ENCODE measurements around the gene HSD17B10. TPM values are rescaled to one million over a fixed set of nuclear protein-coding genes. Genes with fewer than 3 reads are reported as not detected.
"Not testable (repeated sequence)": the region's sequence is repeated elsewhere in the genome, so short reads cannot be mapped to it uniquely, and the experiment has no call there.

The HSD17B10 gene
- polyA plus RNA-seq, 2 donors: 55.6 to 151 TPM

DNA sequence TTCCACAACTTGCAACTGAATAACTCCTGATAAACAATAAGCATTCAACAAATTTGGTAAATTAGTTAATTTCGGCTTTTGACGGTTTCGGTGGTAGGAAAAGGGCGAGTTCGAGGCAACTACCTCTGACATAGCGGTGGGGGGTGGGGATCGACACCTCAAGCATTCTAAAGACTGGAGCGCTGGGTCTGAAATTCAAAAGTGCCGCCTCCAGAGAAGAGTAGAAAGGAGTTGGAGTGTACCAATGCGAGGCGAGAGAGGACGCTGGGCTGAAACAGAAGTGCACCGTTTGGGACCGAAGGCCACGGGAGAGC, 12.4 kb downstream of the HSD17B10 start:
- Histone ChIP-seq H3K4me3 (ENCODE audit: low read depth in 1 of 2, low read length in 2 of 2) (peak overlapping the region; percentile 74 to 87), H3K4me1 (ENCODE audit: control insufficient read depth in 2 of 2, insufficient read depth in 2 of 2, low read length in 1 of 2) (peaks cover 0 to 3% of the 10 kb centered on the region in 2 donors), H3K27ac (ENCODE audit: low read depth in 2 of 2, low read length in 1 of 2) (peak overlapping the region; percentile 92 to 96), H3K27me3 (ENCODE audit: control insufficient read depth in 1 of 2, insufficient read depth in 2 of 2, low read length in 2 of 2) (no peaks in the 10 kb centered on the region), H3K9me3 (ENCODE audit: control insufficient read depth in 2 of 2, insufficient read depth in 1 of 2, low read depth in 1 of 2, low read length in 1 of 2) (no peaks in the 10 kb centered on the region), H3K36me3 (ENCODE audit: control insufficient read depth in 2 of 2, insufficient read depth in 2 of 2, low read length in 1 of 2) (no peaks in the 10 kb centered on the region)
- 0 to 2% methylated on average over 15 of the region's 15 CpGs for WGBS, 2 donors

DNA sequence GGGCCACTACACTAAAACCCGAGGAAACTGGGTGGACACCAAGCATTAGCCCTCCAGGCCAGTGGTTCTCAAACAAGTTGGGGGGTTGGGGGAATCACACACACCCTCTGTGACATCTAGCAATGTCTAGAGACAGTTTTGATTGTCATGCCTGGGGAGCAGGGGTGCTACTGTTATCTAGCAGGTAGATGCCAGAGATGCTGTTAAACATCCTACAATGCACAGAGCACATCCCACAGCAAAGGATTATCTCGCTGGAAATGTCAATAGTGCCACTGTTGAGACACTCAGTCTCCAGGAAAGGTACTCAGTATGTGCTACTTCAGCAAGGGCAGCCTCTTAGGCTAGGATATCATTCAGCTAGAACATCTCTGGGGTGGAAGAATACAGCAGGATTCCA, 13.0 kb downstream of the HSD17B10 start:
- 13 to 25% methylated on average over 2 of the region's 2 CpGs for WGBS, 2 donors
- Histone ChIP-seq H3K27me3 (ENCODE audit: control insufficient read depth in 1 of 2, insufficient read depth in 2 of 2, low read length in 2 of 2) (no peaks in the 10 kb centered on the region), H3K4me3 (ENCODE audit: low read depth in 1 of 2, low read length in 2 of 2) (peak overlapping the region in 1 of 2 donors; percentile 87), H3K9me3 (ENCODE audit: control insufficient read depth in 2 of 2, insufficient read depth in 1 of 2, low read depth in 1 of 2, low read length in 1 of 2) (no peaks in the 10 kb centered on the region), H3K27ac (ENCODE audit: low read depth in 2 of 2, low read length in 1 of 2) (no peak overlapping the region), H3K4me1 (ENCODE audit: control insufficient read depth in 2 of 2, insufficient read depth in 2 of 2, low read length in 1 of 2) (peaks cover 0 to 3% of the 10 kb centered on the region in 2 donors), H3K36me3 (ENCODE audit: control insufficient read depth in 2 of 2, insufficient read depth in 2 of 2, low read length in 1 of 2) (no peaks in the 10 kb centered on the region)

DNA sequence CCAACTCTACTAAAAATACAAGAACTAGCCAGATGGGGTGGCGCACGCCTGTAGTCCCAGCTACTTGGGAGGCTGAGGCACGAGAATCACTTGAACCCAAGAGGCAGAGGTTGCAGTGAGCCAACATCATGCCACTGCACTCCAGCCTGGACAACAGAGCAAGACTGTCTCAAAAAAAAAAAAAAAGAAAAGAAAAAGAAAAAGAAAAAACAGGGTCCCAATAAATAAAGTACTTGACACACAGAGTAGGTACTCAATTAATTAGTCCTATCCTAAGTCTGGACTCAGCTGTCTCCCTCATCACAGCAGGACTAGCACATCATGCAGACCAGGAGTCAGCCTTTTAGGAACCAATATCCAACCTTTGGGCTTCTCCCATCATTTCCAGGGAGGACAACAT, 13.8 kb downstream of the HSD17B10 start:
- not testable (repeated sequence) for H3K9me3 ChIP-seq (ENCODE audit: control insufficient read depth in 2 of 2, insufficient read depth in 1 of 2, low read depth in 1 of 2, low read length in 1 of 2); H3K4me3 ChIP-seq (ENCODE audit: low read depth in 1 of 2, low read length in 2 of 2); H3K36me3 ChIP-seq (ENCODE audit: control insufficient read depth in 2 of 2, insufficient read depth in 2 of 2, low read length in 1 of 2); H3K27ac ChIP-seq (ENCODE audit: low read depth in 2 of 2, low read length in 1 of 2); H3K27me3 ChIP-seq (ENCODE audit: control insufficient read depth in 1 of 2, insufficient read depth in 2 of 2, low read length in 2 of 2); H3K4me1 ChIP-seq (ENCODE audit: control insufficient read depth in 2 of 2, insufficient read depth in 2 of 2, low read length in 1 of 2)
- 94 to 95% methylated on average over 3 of the region's 3 CpGs for WGBS, 2 donors

DNA sequence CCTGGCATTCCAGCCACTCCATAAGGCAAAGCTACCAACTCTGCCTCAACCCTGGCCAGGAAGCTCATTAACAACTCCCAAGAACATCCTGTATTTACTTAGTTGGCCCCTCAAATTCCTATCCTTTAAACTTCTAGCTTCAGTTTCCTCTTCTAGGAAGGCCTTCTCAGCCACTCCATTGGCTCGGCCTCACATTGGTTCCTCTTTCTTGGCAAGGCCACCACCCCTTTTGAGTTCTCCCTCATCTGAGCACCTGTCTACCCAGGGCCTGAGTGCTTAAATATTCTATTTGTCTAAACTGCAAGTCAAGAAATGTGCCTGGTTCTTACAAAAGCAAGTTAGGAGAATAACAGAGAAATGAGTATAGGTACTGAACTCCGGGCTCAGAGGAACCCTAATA, 21.7 kb downstream of the HSD17B10 start:
- Histone ChIP-seq H3K4me1 (ENCODE audit: control insufficient read depth in 2 of 2, insufficient read depth in 2 of 2, low read length in 1 of 2) (no peaks in the 10 kb centered on the region), H3K4me3 (ENCODE audit: low read depth in 1 of 2, low read length in 2 of 2) (no peak overlapping the region), H3K27ac (ENCODE audit: low read depth in 2 of 2, low read length in 1 of 2) (no peak overlapping the region), H3K9me3 (ENCODE audit: control insufficient read depth in 2 of 2, insufficient read depth in 1 of 2, low read depth in 1 of 2, low read length in 1 of 2) (no peaks in the 10 kb centered on the region), H3K36me3 (ENCODE audit: control insufficient read depth in 2 of 2, insufficient read depth in 2 of 2, low read length in 1 of 2) (peaks cover 13 to 23% of the 10 kb centered on the region in 2 donors), H3K27me3 (ENCODE audit: control insufficient read depth in 1 of 2, insufficient read depth in 2 of 2, low read length in 2 of 2) (no peaks in the 10 kb centered on the region)
- WGBS, 2 donors: 90 to 98% methylated on average over 2 of the region's 2 CpGs

DNA sequence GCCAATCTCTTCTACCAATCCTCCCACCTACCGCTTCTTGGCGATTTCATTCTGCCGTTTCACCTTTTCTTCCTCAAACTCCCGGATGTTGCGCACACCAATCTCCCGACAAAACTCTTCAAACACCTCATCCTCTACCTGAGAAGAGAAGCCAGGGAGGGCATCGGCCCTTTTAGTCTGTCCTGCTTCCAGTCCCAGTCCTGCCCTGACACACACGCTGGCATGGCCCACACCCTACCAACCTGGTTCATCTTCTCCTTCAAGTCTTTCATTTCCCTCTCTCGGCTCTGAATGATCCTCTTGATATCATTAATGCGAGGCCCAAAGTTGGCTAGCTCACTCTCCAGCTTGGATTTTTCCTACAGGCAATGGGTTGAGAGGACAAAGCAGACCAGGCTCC, 30.6 kb downstream of the HSD17B10 start:
- Histone ChIP-seq H3K4me3 (ENCODE audit: low read depth in 1 of 2, low read length in 2 of 2) (no peak overlapping the region), H3K9me3 (ENCODE audit: control insufficient read depth in 2 of 2, insufficient read depth in 1 of 2, low read depth in 1 of 2, low read length in 1 of 2) (no peaks in the 10 kb centered on the region), H3K4me1 (ENCODE audit: control insufficient read depth in 2 of 2, insufficient read depth in 2 of 2, low read length in 1 of 2) (no peaks in the 10 kb centered on the region), H3K27ac (ENCODE audit: low read depth in 2 of 2, low read length in 1 of 2) (no peak overlapping the region), H3K36me3 (ENCODE audit: control insufficient read depth in 2 of 2, insufficient read depth in 2 of 2, low read length in 1 of 2) (peaks cover 10 to 18% of the 10 kb centered on the region in 2 donors), H3K27me3 (ENCODE audit: control insufficient read depth in 1 of 2, insufficient read depth in 2 of 2, low read length in 2 of 2) (no peaks in the 10 kb centered on the region)
- 89 to 95% methylated on average over 10 of the region's 10 CpGs for WGBS, 2 donors

DNA sequence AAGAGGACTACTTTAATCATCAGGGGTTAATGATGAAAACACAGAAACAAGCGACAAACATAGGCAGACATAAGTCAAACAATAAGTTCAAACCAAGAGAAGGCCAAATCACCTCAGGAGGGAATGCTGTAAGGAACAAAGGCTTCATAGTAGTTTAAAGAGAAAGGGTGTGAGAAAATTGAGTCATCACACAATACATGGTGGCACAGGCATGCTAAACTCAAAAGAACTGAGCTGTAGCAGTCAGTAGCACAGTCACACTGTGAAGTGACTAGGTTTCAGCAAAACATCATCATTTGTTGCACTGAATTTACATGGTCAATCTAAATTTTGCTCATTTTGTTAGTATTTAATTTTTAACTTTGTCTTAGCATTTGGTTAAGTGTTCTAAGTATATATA, 36.0 kb downstream of the HSD17B10 start:
- no peaks in the 10 kb centered on the region for H3K27me3 ChIP-seq (ENCODE audit: control insufficient read depth in 1 of 2, insufficient read depth in 2 of 2, low read length in 2 of 2)
- H3K9me3 ChIP-seq (ENCODE audit: control insufficient read depth in 2 of 2, insufficient read depth in 1 of 2, low read depth in 1 of 2, low read length in 1 of 2): no peaks in the 10 kb centered on the region
- H3K4me3 ChIP-seq (ENCODE audit: low read depth in 1 of 2, low read length in 2 of 2): no peak overlapping the region
- H3K27ac ChIP-seq (ENCODE audit: low read depth in 2 of 2, low read length in 1 of 2): no peak overlapping the region
- 64 to 92% methylated on average over 1 of the region's 1 CpG for WGBS, 2 donors
- H3K4me1 ChIP-seq (ENCODE audit: control insufficient read depth in 2 of 2, insufficient read depth in 2 of 2, low read length in 1 of 2): no peaks in the 10 kb centered on the region
- H3K36me3 ChIP-seq (ENCODE audit: control insufficient read depth in 2 of 2, insufficient read depth in 2 of 2, low read length in 1 of 2): no peaks in the 10 kb centered on the region

DNA sequence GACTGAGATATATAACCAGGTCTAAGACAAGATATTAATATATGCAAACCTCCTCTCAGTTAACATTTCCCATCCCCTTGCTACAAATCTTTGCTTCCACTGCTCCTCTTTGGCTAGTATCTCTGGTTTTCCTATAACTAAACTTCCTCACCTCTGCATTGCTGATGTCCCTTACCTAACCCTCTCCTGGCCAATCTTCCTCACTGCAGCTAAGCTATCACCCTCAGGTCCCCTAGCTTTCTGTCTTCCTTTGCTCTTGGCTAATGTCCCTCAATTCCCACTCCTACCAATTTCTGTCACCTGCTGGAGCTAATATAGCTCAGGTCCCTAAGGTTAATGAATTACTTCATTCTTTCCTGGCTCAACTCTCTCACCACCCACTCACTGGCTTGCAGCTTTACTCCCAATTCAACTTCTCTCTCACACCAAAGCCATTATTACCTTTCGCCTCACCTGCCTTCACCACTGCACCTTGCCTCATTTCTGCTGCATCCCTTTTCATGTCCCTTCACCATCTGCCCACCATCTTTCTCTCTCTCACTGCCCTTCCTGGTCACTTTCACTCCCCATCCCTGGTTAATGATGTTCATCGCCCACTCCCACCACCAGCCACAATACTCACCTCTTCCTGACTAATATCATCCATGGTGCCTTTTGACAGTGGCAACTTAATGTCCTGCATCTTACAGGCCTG, 38.4 kb downstream of the HSD17B10 start:
- Histone ChIP-seq H3K4me3 (ENCODE audit: low read depth in 1 of 2, low read length in 2 of 2) (no peak overlapping the region), H3K36me3 (ENCODE audit: control insufficient read depth in 2 of 2, insufficient read depth in 2 of 2, low read length in 1 of 2) (no peaks in the 10 kb centered on the region), H3K9me3 (ENCODE audit: control insufficient read depth in 2 of 2, insufficient read depth in 1 of 2, low read depth in 1 of 2, low read length in 1 of 2) (no peaks in the 10 kb centered on the region), H3K27me3 (ENCODE audit: control insufficient read depth in 1 of 2, insufficient read depth in 2 of 2, low read length in 2 of 2) (no peaks in the 10 kb centered on the region), H3K4me1 (ENCODE audit: control insufficient read depth in 2 of 2, insufficient read depth in 2 of 2, low read length in 1 of 2) (no peaks in the 10 kb centered on the region), H3K27ac (ENCODE audit: low read depth in 2 of 2, low read length in 1 of 2) (no peak overlapping the region)
- 95 to 98% methylated on average over 2 of the region's 2 CpGs for WGBS, 2 donors

DNA sequence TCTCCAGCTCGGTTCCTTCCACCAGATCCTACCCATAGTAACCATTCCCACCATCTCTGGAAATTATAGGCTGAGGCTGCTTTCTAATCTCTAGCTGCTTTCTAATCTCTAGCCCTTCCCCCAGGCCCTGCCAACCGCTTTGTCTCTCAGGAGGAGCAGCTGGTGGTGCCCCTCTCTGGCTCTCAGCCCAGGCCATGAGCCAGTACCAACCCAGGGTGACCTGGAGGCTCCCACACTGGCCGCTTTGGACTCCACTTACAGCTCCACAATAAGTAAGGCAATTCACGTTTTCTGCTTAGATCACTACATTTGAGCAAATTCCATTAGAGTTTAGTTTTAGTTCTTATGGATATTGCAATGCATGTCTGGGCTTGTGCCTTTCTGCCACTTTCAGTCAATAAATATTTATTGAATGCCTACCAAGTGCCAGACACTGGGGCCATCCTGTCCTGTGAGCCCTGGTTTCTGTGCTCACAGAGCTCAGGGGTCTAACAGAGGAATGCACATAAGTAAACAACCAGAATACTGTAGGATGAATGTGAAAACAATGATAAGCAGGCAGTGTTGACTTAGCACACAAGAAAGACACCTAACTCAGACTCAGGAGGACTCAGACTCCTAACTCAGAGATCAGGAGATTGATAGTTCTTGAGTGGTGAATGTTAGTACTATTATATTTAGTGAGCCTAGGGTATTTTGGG, 50.6 kb downstream of the HSD17B10 start:
- 82 to 92% methylated on average over 4 of the region's 4 CpGs for WGBS, 2 donors
- Histone ChIP-seq H3K4me1 (ENCODE audit: control insufficient read depth in 2 of 2, insufficient read depth in 2 of 2, low read length in 1 of 2) (no peaks in the 10 kb centered on the region), H3K9me3 (ENCODE audit: control insufficient read depth in 2 of 2, insufficient read depth in 1 of 2, low read depth in 1 of 2, low read length in 1 of 2) (no peaks in the 10 kb centered on the region), H3K4me3 (ENCODE audit: low read depth in 1 of 2, low read length in 2 of 2) (no peak overlapping the region), H3K27ac (ENCODE audit: low read depth in 2 of 2, low read length in 1 of 2) (no peak overlapping the region), H3K27me3 (ENCODE audit: control insufficient read depth in 1 of 2, insufficient read depth in 2 of 2, low read length in 2 of 2) (no peaks in the 10 kb centered on the region), H3K36me3 (ENCODE audit: control insufficient read depth in 2 of 2, insufficient read depth in 2 of 2, low read length in 1 of 2) (peaks cover 25 to 26% of the 10 kb centered on the region in 2 donors)
